ENCODE measurements around the gene ZFPM1.

The ZFPM1 gene

DNA sequence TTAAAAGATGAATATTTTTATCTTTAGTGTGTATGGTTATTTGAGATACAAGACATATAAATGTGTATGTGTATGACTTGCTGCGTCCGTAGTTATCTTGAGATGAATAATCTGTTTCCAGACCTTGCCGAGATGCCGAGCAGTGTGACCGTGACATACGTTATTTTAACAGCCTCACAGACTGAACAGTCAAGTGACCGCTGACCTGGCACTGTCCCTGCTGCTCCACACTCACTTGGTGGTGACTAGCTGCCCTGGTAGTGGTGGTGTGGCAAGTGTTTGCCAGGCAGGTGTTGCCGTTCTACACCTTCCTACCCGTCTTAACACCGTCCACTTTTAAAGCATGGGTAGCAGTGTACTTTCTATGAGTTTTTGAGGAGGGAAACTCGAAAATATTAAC lies 122.2 kb downstream of the ZFPM1 start:
- H3K4me1 ChIP-seq (ENCODE audit: control insufficient read depth, insufficient read depth, low read length): peaks cover 12% of the 10 kb centered on the region
- H3K4me2 ChIP-seq (ENCODE audit: low read length): no peak overlapping the region
- H3K36me3 ChIP-seq (ENCODE audit: insufficient read depth, low read length): peaks cover 59% of the 10 kb centered on the region
- no peak overlapping the region for H3K9ac ChIP-seq (ENCODE audit: low read depth, low read length)
- H3K9me3 ChIP-seq (replicated peaks; ENCODE audit: low read length): no peaks in the 10 kb centered on the region
- H3K4me3 ChIP-seq (ENCODE audit: low read length): no peak overlapping the region
- H3K27me3 ChIP-seq (ENCODE audit: control insufficient read depth, insufficient read depth, low read length): no peaks in the 10 kb centered on the region

GRCh38 chr16:88576307-88576706 lies 123.2 kb downstream of the ZFPM1 start:
- Histone ChIP-seq H3K4me2 (ENCODE audit: low read length) (no peak overlapping the region), H3K4me1 (ENCODE audit: control insufficient read depth, insufficient read depth, low read length) (peaks cover 7% of the 10 kb centered on the region), H3K4me3 (ENCODE audit: low read length) (no peak overlapping the region), H3K27me3 (ENCODE audit: control insufficient read depth, insufficient read depth, low read length) (no peaks in the 10 kb centered on the region), H3K9ac (ENCODE audit: low read depth, low read length) (no peak overlapping the region), H3K9me3 (replicated peaks; ENCODE audit: low read length) (no peaks in the 10 kb centered on the region), H3K36me3 (ENCODE audit: insufficient read depth, low read length) (peaks cover 67% of the 10 kb centered on the region)

DNA sequence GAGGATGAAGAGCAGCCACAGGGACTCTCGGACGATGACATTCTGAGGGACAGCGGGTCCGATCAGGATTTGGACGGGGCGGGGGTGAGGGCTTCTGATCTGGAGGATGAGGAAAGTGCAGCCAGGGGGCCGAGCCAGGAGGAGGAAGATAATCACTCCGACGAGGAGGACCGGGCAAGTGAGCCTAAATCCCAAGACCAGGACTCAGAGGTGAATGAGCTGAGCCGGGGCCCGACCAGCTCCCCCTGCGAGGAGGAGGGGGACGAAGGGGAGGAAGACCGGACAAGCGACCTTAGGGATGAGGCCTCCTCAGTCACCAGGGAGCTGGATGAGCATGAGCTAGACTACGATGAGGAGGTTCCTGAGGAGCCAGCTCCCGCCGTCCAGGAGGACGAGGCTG lies 124.1 kb downstream of the ZFPM1 start:
- H3K9me3 ChIP-seq (replicated peaks; ENCODE audit: low read length): no peaks in the 10 kb centered on the region
- no peaks in the 10 kb centered on the region for H3K4me1 ChIP-seq (ENCODE audit: control insufficient read depth, insufficient read depth, low read length)
- H3K27me3 ChIP-seq (ENCODE audit: control insufficient read depth, insufficient read depth, low read length): no peaks in the 10 kb centered on the region
- no peak overlapping the region for H3K4me3 ChIP-seq (ENCODE audit: low read length)
- H3K36me3 ChIP-seq (ENCODE audit: insufficient read depth, low read length): peaks cover 68% of the 10 kb centered on the region
- no peak overlapping the region for H3K4me2 ChIP-seq (ENCODE audit: low read length)
- H3K9ac ChIP-seq (ENCODE audit: low read depth, low read length): no peak overlapping the region

DNA sequence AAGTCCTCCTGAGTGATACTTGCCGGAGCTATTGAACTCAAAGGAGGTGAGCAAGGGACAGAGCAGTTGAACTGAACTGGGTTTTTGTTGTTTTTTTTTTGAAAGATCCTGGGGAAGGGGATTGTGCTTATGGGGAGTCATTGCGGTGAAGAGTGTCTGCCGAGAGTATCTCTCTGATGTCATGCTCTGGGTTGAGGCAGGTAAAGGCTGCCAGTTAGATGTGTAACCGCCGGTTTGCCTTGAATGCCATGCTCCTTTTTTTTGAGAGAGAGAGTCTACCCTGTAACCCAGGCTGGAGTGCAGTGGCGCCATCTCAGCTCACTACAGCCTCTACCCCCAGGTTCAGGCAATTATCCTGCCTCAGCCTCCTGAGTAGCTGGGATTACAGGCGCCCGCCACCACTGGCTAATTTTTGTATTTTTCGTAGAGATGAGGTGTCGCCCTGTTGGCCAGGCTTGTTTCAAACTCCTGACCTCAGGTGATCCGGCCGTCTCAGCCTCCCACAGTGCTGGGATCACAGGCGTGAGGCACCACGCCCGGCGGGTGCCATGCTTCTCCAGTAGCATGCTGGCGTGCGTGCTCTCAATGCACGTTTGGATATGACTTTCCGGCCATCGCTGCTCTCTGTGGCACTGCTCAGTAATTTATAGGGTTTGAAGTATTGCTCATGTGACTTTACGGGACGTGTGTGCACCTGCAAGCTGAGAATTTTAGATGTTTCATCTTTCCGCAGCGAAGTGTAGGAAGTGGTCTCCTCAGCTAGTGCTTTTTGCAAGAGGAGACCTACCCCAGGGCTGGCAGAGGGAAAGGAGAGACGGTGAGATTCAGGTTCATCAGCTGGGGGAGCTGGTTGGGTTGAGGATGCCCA lies 125.6 kb downstream of the ZFPM1 start:
- Histone ChIP-seq H3K9me3 (replicated peaks; ENCODE audit: low read length) (no peaks in the 10 kb centered on the region), H3K27me3 (ENCODE audit: control insufficient read depth, insufficient read depth, low read length) (no peaks in the 10 kb centered on the region), H3K4me2 (ENCODE audit: low read length) (no peak overlapping the region), H3K4me3 (ENCODE audit: low read length) (no peak overlapping the region), H3K4me1 (ENCODE audit: control insufficient read depth, insufficient read depth, low read length) (no peaks in the 10 kb centered on the region), H3K9ac (ENCODE audit: low read depth, low read length) (no peak overlapping the region), H3K36me3 (ENCODE audit: insufficient read depth, low read length) (peaks cover 71% of the 10 kb centered on the region)

DNA sequence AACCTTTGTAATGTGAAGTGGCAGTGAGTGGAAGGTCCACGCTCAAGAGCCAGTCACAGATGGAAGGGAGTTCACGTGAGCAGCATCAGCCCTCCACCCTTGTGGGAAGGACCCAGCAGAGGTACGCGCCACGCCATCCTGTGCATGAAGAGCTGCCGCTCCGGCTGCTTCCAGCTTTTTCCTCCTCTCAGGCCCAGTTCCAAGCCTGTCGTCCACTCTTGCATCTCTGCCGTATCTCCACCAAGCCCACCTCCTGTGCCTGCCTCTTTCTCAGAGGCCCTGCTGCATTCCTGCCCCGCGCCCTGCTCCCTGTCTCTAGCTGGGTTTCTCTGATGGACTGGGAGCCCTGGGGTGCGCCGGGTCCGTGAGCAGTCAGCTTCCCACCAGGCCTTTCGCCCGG lies 127.3 kb downstream of the ZFPM1 start:
- Histone ChIP-seq H3K4me2 (ENCODE audit: low read length) (no peak overlapping the region), H3K9me3 (replicated peaks; ENCODE audit: low read length) (no peaks in the 10 kb centered on the region), H3K9ac (ENCODE audit: low read depth, low read length) (no peak overlapping the region), H3K27me3 (ENCODE audit: control insufficient read depth, insufficient read depth, low read length) (no peaks in the 10 kb centered on the region), H3K4me1 (ENCODE audit: control insufficient read depth, insufficient read depth, low read length) (no peaks in the 10 kb centered on the region), H3K4me3 (ENCODE audit: low read length) (no peak overlapping the region), H3K36me3 (ENCODE audit: insufficient read depth, low read length) (peaks cover 69% of the 10 kb centered on the region)

DNA sequence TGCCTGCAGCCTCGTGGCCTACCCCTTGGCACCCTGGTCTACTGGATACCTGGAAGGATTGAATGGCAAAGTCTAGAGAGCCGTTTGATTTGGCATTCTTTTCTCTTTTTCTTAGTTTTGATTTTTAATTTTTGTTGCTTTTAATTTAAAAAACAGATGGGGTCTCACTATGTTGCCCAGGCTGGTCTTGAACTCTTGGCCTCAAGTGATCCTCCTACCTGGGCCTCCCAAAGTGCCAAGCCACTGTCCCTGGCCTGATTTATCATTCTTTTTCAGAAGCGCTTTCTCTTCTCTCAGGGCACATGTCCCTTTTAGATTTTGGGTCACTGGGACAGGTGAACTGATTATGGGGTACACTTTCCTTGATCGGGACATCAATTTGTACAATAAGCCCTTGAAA lies 128.0 kb downstream of the ZFPM1 start:
- H3K4me2 ChIP-seq (ENCODE audit: low read length): no peak overlapping the region
- no peak overlapping the region for H3K4me3 ChIP-seq (ENCODE audit: low read length)
- H3K36me3 ChIP-seq (ENCODE audit: insufficient read depth, low read length): peaks cover 69% of the 10 kb centered on the region
- H3K4me1 ChIP-seq (ENCODE audit: control insufficient read depth, insufficient read depth, low read length): no peaks in the 10 kb centered on the region
- no peaks in the 10 kb centered on the region for H3K27me3 ChIP-seq (ENCODE audit: control insufficient read depth, insufficient read depth, low read length)
- no peaks in the 10 kb centered on the region for H3K9me3 ChIP-seq (replicated peaks; ENCODE audit: low read length)
- no peak overlapping the region for H3K9ac ChIP-seq (ENCODE audit: low read depth, low read length)

- Histone ChIP-seq H3K4me1 (ENCODE audit: control insufficient read depth, insufficient read depth, low read length) (no peaks in the 10 kb centered on the region), H3K4me3 (ENCODE audit: low read length) (no peak overlapping the region), H3K36me3 (ENCODE audit: insufficient read depth, low read length) (peaks cover 68% of the 10 kb centered on the region), H3K9ac (ENCODE audit: low read depth, low read length) (no peak overlapping the region), H3K27me3 (ENCODE audit: control insufficient read depth, insufficient read depth, low read length) (no peaks in the 10 kb centered on the region), H3K4me2 (ENCODE audit: low read length) (no peak overlapping the region), H3K9me3 (replicated peaks; ENCODE audit: low read length) (no peaks in the 10 kb centered on the region)
These were observed 130.0 kb downstream of the ZFPM1 start for GRCh38 chr16:88582912-88583575.

DNA sequence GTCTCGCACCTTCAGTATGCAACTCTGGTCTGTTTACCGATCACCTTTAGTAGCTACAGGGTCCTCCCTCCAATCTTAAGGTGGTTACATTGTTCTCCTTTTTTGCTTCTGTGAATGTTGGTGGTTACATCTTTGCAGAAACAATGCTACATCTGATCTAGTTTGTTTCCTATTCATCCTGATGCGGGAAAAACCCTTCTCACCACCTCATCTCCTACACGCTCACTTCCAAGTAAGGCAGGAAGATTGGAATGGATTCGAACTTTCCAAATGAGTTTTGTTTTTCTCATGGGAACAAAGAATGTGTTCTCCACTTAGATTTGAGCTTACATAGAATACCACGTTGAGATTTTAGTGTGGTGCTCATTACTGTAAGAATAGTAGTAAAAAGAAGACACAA lies 131.6 kb downstream of the ZFPM1 start:
- Histone ChIP-seq H3K4me3 (ENCODE audit: low read length) (no peak overlapping the region), H3K4me2 (ENCODE audit: low read length) (no peak overlapping the region), H3K4me1 (ENCODE audit: control insufficient read depth, insufficient read depth, low read length) (no peaks in the 10 kb centered on the region), H3K36me3 (ENCODE audit: insufficient read depth, low read length) (peaks cover 69% of the 10 kb centered on the region), H3K9ac (ENCODE audit: low read depth, low read length) (no peak overlapping the region), H3K9me3 (replicated peaks; ENCODE audit: low read length) (no peaks in the 10 kb centered on the region), H3K27me3 (ENCODE audit: control insufficient read depth, insufficient read depth, low read length) (no peaks in the 10 kb centered on the region)

GRCh38 chr16:88585269-88585668 lies 132.2 kb downstream of the ZFPM1 start:
- H3K9ac ChIP-seq (ENCODE audit: low read depth, low read length): no peak overlapping the region
- H3K27me3 ChIP-seq (ENCODE audit: control insufficient read depth, insufficient read depth, low read length): no peaks in the 10 kb centered on the region
- no peaks in the 10 kb centered on the region for H3K4me1 ChIP-seq (ENCODE audit: control insufficient read depth, insufficient read depth, low read length)
- H3K4me3 ChIP-seq (ENCODE audit: low read length): no peak overlapping the region
- peaks cover 69% of the 10 kb centered on the region for H3K36me3 ChIP-seq (ENCODE audit: insufficient read depth, low read length)
- H3K4me2 ChIP-seq (ENCODE audit: low read length): no peak overlapping the region
- no peaks in the 10 kb centered on the region for H3K9me3 ChIP-seq (replicated peaks; ENCODE audit: low read length)

GRCh38 chr16:88585927-88586581 lies 133.0 kb downstream of the ZFPM1 start:
- H3K27me3 ChIP-seq (ENCODE audit: control insufficient read depth, insufficient read depth, low read length): no peaks in the 10 kb centered on the region

More at GRCh38 chr16:88585927-88586581, 133.0 kb downstream of the ZFPM1 start:
- Histone ChIP-seq H3K4me3 (ENCODE audit: low read length) (no peak overlapping the region), H3K36me3 (ENCODE audit: insufficient read depth, low read length) (peaks cover 66% of the 10 kb centered on the region), H3K4me2 (ENCODE audit: low read length) (no peak overlapping the region), H3K9me3 (replicated peaks; ENCODE audit: low read length) (no peaks in the 10 kb centered on the region), H3K9ac (ENCODE audit: low read depth, low read length) (no peak overlapping the region), H3K4me1 (ENCODE audit: control insufficient read depth, insufficient read depth, low read length) (no peaks in the 10 kb centered on the region)

Data from skeletal muscle satellite cell (primary cell).